Ovary (tissue), 9 donors: ENCODE data around the gene ZNF740. TPM values are rescaled to one million over a fixed set of nuclear protein-coding genes. Genes with fewer than 3 reads are reported as not detected.

Experiments used
- DNase-seq, 5 donors: peaks; one replicate each; pipeline ENCODE4 v3.0.0-alpha.2; 2019 to 2020
- H3K27ac ChIP-seq, 2 donors: fragments of 200-600 bp; one replicate each; pipeline versions ENCODE4 v1.5.1 to v1.8.0; 2019 to 2022
- H3K27me3 ChIP-seq: fragments of 200-600 bp; one replicate; pipeline ENCODE4 v1.8.0; 2022
- H3K36me3 ChIP-seq: fragments of 200-600 bp; sonication (generic); one replicate; pipeline ENCODE4 v1.5.1; 2019
- H3K4me1 ChIP-seq: one replicate; pipeline ENCODE4 v1.8.1; 2013; ENCODE audit warnings: mild to moderate bottlenecking, moderate library complexity; ENCODE audit not compliant: insufficient read depth
- H3K4me3 ChIP-seq: fragments of 200-600 bp; sonication (generic); one replicate; pipeline ENCODE4 v1.5.1; 2017
- H3K9me3 ChIP-seq, 2 donors: fragments of 200-600 bp in 1 of 2; sonication (generic) in 1 of 2; one replicate each; pipeline versions ENCODE4 v1.5.1 to v1.8.1; 2013 to 2019; ENCODE audit warnings: mild to moderate bottlenecking in 1 of 2, moderate library complexity in 1 of 2
- CTCF ChIP-seq, 3 donors: fragments of 450-650 bp in 2 of 3; fragments of 200-600 bp in 1 of 3; IDR thresholded peaks; one replicate each; pipeline versions ENCODE4 v1.5.1 to v1.8.0; 2016 to 2022; ENCODE audit warnings: antibody characterized with exemption in 3 of 3, mild to moderate bottlenecking in 1 of 3
- EP300 ChIP-seq: sonication (generic); formaldehyde crosslinking; IDR thresholded peaks from one replicate; pipeline ENCODE4 v1.6.1; 2017; ENCODE audit warnings: antibody characterized with exemption
- POLR2A ChIP-seq: fragments of 450-650 bp; IDR thresholded peaks from one replicate; pipeline ENCODE4 v1.6.1; 2017; ENCODE audit warnings: antibody characterized with exemption, mild to moderate bottlenecking, moderate library complexity
- WGBS, 3 donors: extraction: QIAGEN DNeasy Blood & Tissue Kit in 1 of 3; methylation state at CpG; one replicate each; pipeline versions ENCODE4 v1.1.5 to v1.1.7; 2013 to 2017; 5-methylcytosine and 5-hydroxymethylcytosine counted together
- intact Hi-C, 4 donors: fragments of 100-400 bp; cut with DNase I; formaldehyde crosslinking; loops; one replicate each; pipeline versions ENCODE4 v1.11.0 to v1.15.1; 2022 to 2023
- polyA plus RNA-seq, 2 donors: library from polyadenylated mRNA; stranded (reverse); fragments of 200-250 nt in 1 of 2; fragments of 350-450 nt in 1 of 2; fragmentation: Illumina TruSeq in 1 of 2; extraction: RNeasy Lipid Tissue Mini Kit (QIAGEN cat#74804) in 1 of 2; gene quantifications; one replicate each; pipeline ENCODE4 v1.2.3, GENCODE V29; 2013 to 2014
- total RNA-seq, 7 donors: library from RNA; depleted of rRNA in 2 of 7; stranded (reverse); fragments of >200 nt in 2 of 7; fragmentation: NEBNext Ultra II Directional in 3 of 7; extraction: Animal tissue kit (Norgen Biotek cat#: 25700) in 3 of 7; gene quantifications; one replicate each; pipeline versions ENCODE4 v1.1.0 to v1.2.4, GENCODE V29; 2016 to 2023
- donor health status: DM: no; HTN: no; CAD: no; lungs with moderate emphysema.
- donor health status: DM: no; HTN: no; CAD: no.
- donor health status: Bipolar disorder and iron deficiency.
- donor health status: DM: yes; HTN: yes; CAD: no.
- donor health status: DM: no; HTN: no; CAD: no.
- donor health status: DM: yes; HTN: yes; CAD: no.

Gene ZNF740
- total and polyA plus RNA-seq, 9 donors, result 9.7 to 56.9 (median 45.7) TPM

- Histone ChIP-seq H3K9me3 (no peaks in the 10 kb centered on the region), H3K27ac (peak overlapping the region in 1 of 2 donors; percentile 90)
These were observed 53.2 kb downstream of the ZNF740 start for GRCh38 chr12:53233671-53234121.

GRCh38 chr12:53234271-53234914 is 53.9 kb downstream of the ZNF740 start:
- no peaks in the 10 kb centered on the region for H3K27me3 ChIP-seq
- H3K4me1 ChIP-seq, result peaks cover 19% of the 10 kb centered on the region
- no peak overlapping the region for H3K27ac ChIP-seq
- no peaks in the 10 kb centered on the region for H3K9me3 ChIP-seq
- no peak overlapping the region for H3K4me3 ChIP-seq
- no peak for DNase-seq
- TF ChIP-seq CTCF (IDR thresholded peaks at IDR 0.05) (no peak), EP300 (no peak), POLR2A (no peak)
- no peaks in the 10 kb centered on the region for H3K36me3 ChIP-seq
- WGBS, 3 donors, result 18 to 27% (median 19%) methylated on average over 12 of the region's 12 CpGs
- intact Hi-C loops, result no loop called here

More at GRCh38 chr12:53233671-53234121, 53.2 kb downstream of the ZNF740 start:
- Histone ChIP-seq H3K36me3 (no peaks in the 10 kb centered on the region), H3K4me3 (no peak overlapping the region), H3K27me3 (no peaks in the 10 kb centered on the region), H3K4me1 (peaks cover 19% of the 10 kb centered on the region)
- intact Hi-C loops, result no loop called here
- DNase-seq, result no peak
- WGBS, 3 donors, result 51 to 69% (median 61%) methylated on average over 6 to 7 of the region's 7 CpGs
- TF ChIP-seq POLR2A, result no peak
- TF ChIP-seq EP300, result no peak
- TF ChIP-seq CTCF (IDR thresholded peaks at IDR 0.05), result no peak

- no peak overlapping the region for H3K4me3 ChIP-seq
- no peaks in the 10 kb centered on the region for H3K9me3 ChIP-seq
- intact Hi-C loops, result no loop called here
- H3K27me3 ChIP-seq, result no peaks in the 10 kb centered on the region
- DNase-seq, result no peak
- 55 to 66% (median 63%) methylated on average over 3 of the region's 3 CpGs for WGBS, 3 donors
- H3K27ac ChIP-seq, result no peak overlapping the region
- no peaks in the 10 kb centered on the region for H3K36me3 ChIP-seq
- no peak for TF ChIP-seq CTCF (IDR thresholded peaks at IDR 0.05)
- peaks cover 19% of the 10 kb centered on the region for H3K4me1 ChIP-seq
These were observed 54.6 kb downstream of the ZNF740 start for GRCh38 chr12:53235164-53235563.

- DNase-seq, result no peak
- H3K27ac ChIP-seq, result no peak overlapping the region
- no peaks in the 10 kb centered on the region for H3K9me3 ChIP-seq
- intact Hi-C loops, result no loop called here
- no peaks in the 10 kb centered on the region for H3K27me3 ChIP-seq
- H3K36me3 ChIP-seq, result no peaks in the 10 kb centered on the region
- no peak overlapping the region for H3K4me3 ChIP-seq
- 61 to 64% (median 64%) methylated on average over 9 of the region's 9 CpGs for WGBS, 3 donors
- peaks cover 19% of the 10 kb centered on the region for H3K4me1 ChIP-seq
- TF ChIP-seq CTCF (IDR thresholded peaks at IDR 0.05) (no peak), POLR2A (no peak), EP300 (no peak)
These were observed 55.4 kb downstream of the ZNF740 start for GRCh38 chr12:53235742-53236442.
